ENCODE data around the gene GEMIN7. TPM values are rescaled to one million over a fixed set of nuclear protein-coding genes. Genes with fewer than 3 reads are reported as not detected.

Gene GEMIN7
- total RNA-seq, 1 experiment from 2014 or later, result 46.0 TPM

- H4K5ac ChIP-seq (ENCODE audit: insufficient read length, low read depth, low read length), result no peak overlapping the region
- peaks cover 12 to 37% of the 10 kb centered on the region in 2 experiments for H3K4me1 Mint-ChIP-seq
- H3K23me2 ChIP-seq (ENCODE audit: insufficient read length, low read depth, low read length, poor library complexity, severe bottlenecking), result no peaks in the 10 kb centered on the region
- H3K4me3 Mint-ChIP-seq, result no peak overlapping the region
- no peaks in the 10 kb centered on the region for H3K27me3 Mint-ChIP-seq (ENCODE audit: low read depth)
- no peaks in the 10 kb centered on the region; the same call in 1 of the 2 replicates for H3K4me1 ChIP-seq (ENCODE audit: insufficient read depth, low read length)
- no peak overlapping the region for H2BK120ac ChIP-seq (ENCODE audit: low read depth, low read length, poor library complexity, severe bottlenecking)
- no peak overlapping the region for H2AK5ac ChIP-seq (ENCODE audit: insufficient read length, low read length)
- no peak overlapping the region for H3K56ac ChIP-seq (ENCODE audit: insufficient read length, low read depth, low read length)
- DNase-seq, result no peak
- no peaks in the 10 kb centered on the region for H3K79me1 ChIP-seq (ENCODE audit: insufficient read depth, low read depth, low read length, poor library complexity, severe bottlenecking)
- H3K18ac ChIP-seq (ENCODE audit: insufficient read length, low read depth, low read length), result no peak overlapping the region
- H3K27ac Mint-ChIP-seq, result no peak overlapping the region; a peak in 2 of 7 replicates
- no CpG with 5 or more reads among the region's 9 CpGs for WGBS (ENCODE audit: extremely low coverage, insufficient read length, low lambda C conversion rate)
- H3K4ac ChIP-seq (ENCODE audit: low read depth, low read length), result no peak overlapping the region
- H3K9ac ChIP-seq (ENCODE audit: extremely low read depth, insufficient read length, low read length), result no peak overlapping the region
- H3T11ph ChIP-seq (ENCODE audit: low read length), result no peak overlapping the region
- no peak overlapping the region for H3K27ac ChIP-seq (ENCODE audit: insufficient read length, low read depth, low read length)
- H2BK20ac ChIP-seq (ENCODE audit: low read depth, low read length, poor library complexity, severe bottlenecking), result no peak overlapping the region
- H2AFZ ChIP-seq (ENCODE audit: low read length), result no peak overlapping the region
- no peak overlapping the region for H4K91ac ChIP-seq (ENCODE audit: insufficient read length, low read depth, low read length)
- H2BK12ac ChIP-seq (ENCODE audit: insufficient read length, low read depth, low read length), result no peak overlapping the region
- H3K9me3 Mint-ChIP-seq, result no peaks in the 10 kb centered on the region
- TF ChIP-seq CTCF (conservative IDR thresholded peaks at IDR 0.05), result no peak
- no peak overlapping the region for H4K8ac ChIP-seq (replicated peaks; ENCODE audit: insufficient read length, low read depth, low read length)
- no peak overlapping the region for H3K4me2 ChIP-seq (ENCODE audit: insufficient read depth, insufficient read length, low read length)
- H3K36me3 Mint-ChIP-seq (ENCODE audit: insufficient read depth in 1 of 3, low read depth in 3 of 3), result peaks cover 0 to 4% (median 0%) of the 10 kb centered on the region in 3 experiments; a peak in 2 of 7 replicates
- H3K79me2 ChIP-seq (ENCODE audit: insufficient read depth, low read length), result peaks cover 12% of the 10 kb centered on the region; the same call in 1 of the 2 replicates
- H3K9me3 ChIP-seq (ENCODE audit: control insufficient read depth, low read depth, low read length), result no peaks in the 10 kb centered on the region
- H3K23ac ChIP-seq (ENCODE audit: insufficient read length, low read depth, low read length), result no peak overlapping the region
- H3K14ac ChIP-seq (ENCODE audit: insufficient read depth, low read length), result no peak overlapping the region
- H3K27me3 ChIP-seq (ENCODE audit: insufficient read depth, low read length), result no peaks in the 10 kb centered on the region
- H2BK15ac ChIP-seq (ENCODE audit: low read depth, low read length), result no peak overlapping the region
- H2BK5ac ChIP-seq (ENCODE audit: insufficient read length, low read length), result no peak overlapping the region
- peaks cover 8% of the 10 kb centered on the region for H4K20me1 ChIP-seq (ENCODE audit: control insufficient read depth, insufficient read depth, insufficient read length)
Observed at GRCh38 chr19:45113628-45114027, 34.6 kb downstream of the GEMIN7 start.

Data from H9 (cell line).